ENCODE results near the gene DRD3.

- TF ChIP-seq CTCF (conservative IDR thresholded peaks at IDR 0.05 in 1 of 2, IDR thresholded peaks at IDR 0.05 in 1 of 2; ENCODE audit: low read depth in 1 of 2, low read length in 2 of 2) (no peak), EZH2 (IDR thresholded peaks at IDR 0.05; ENCODE audit: low read length, missing control alignments) (no peak)
Observed at GRCh38 chr3:114126461-114126860, 52.4 kb downstream of the DRD3 start.
